ENCODE measurements around the gene ELMO3. TPM values are rescaled to one million over a fixed set of nuclear protein-coding genes. Genes with fewer than 3 reads are reported as not detected.
A peak's percentile ranks its signal among the peaks of the same experiment; 100 is the strongest.

ELMO3 gene
- total and polyA plus RNA-seq, 2 of the 4 experiments (the other 2 are of a cell fraction) = 0.36 to 1.6 TPM

GRCh38 chr16:67161595-67162058 lies 37.3 kb upstream of the ELMO3 start:
- peak overlapping the region; percentile 66 for H3K4me2 ChIP-seq (ENCODE audit: low read depth, low read length)
- H3K4me3 ChIP-seq (ENCODE audit: insufficient read depth, low read depth, low read length) = no peak overlapping the region
- CTCF ChIA-PET = interaction anchor here (0.6 kb wide), 1 partner anchor 11 kb away, joined by 4 read pairs; the partner anchor contains the start of gene B3GNT9

More at GRCh38 chr16:67161595-67162058, 37.3 kb upstream of the ELMO3 start:
- Histone ChIP-seq H4K8ac (ENCODE audit: low read depth in 2 of 2, low read length in 2 of 2) (no peak overlapping the region), H3K27me3 (ENCODE audit: control insufficient read depth, insufficient read depth, low read length) (peaks cover 24% of the 10 kb centered on the region; the same call in 1 of the 2 replicates), H2BK120ac (ENCODE audit: low read depth, low read length) (no peak overlapping the region), H3K14ac (replicated peaks; ENCODE audit: low read depth, low read length) (no peak overlapping the region), H2AK9ac (replicated peaks; ENCODE audit: low read depth, low read length, poor library complexity) (peak overlapping the region; percentile 7), H3K56ac (ENCODE audit: extremely low read depth, insufficient read depth, low read length) (no peak overlapping the region), H2BK5ac (ENCODE audit: low read depth, low read length, poor library complexity, severe bottlenecking) (no peak overlapping the region), H3K23ac (ENCODE audit: low read depth, low read length) (peak overlapping the region; percentile 35; the same call in 1 of the 2 replicates), H3K36me3 (ENCODE audit: control insufficient read depth, insufficient read depth, low read length) (peaks cover 3% of the 10 kb centered on the region; the same call in 1 of the 2 replicates), H3K9me3 (ENCODE audit: control insufficient read depth, insufficient read depth, low read length) (no peaks in the 10 kb centered on the region), H3K4ac (ENCODE audit: low read depth, low read length) (no peak overlapping the region), H3K9ac (ENCODE audit: low read depth, low read length) (no peak overlapping the region), H4K20me1 (ENCODE audit: insufficient read depth, low read length) (peaks cover 10% of the 10 kb centered on the region), H4K5ac (ENCODE audit: low read depth, low read length) (peak overlapping the region; percentile 49; the same call in 1 of the 2 replicates), H2BK20ac (ENCODE audit: low read depth, low read length) (no peak overlapping the region), H3K79me1 (ENCODE audit: low read depth in 1 of 2, low read length in 2 of 2) (peaks cover 10 to 25% of the 10 kb centered on the region in 2 experiments; a peak in 2 of 4 replicates), H2BK15ac (ENCODE audit: low read depth, low read length) (no peak overlapping the region), H2AFZ (replicated peaks; ENCODE audit: low read length, poor library complexity) (peak overlapping the region; percentile 19), H3K9me1 (ENCODE audit: insufficient read depth, low read length) (peaks cover 5% of the 10 kb centered on the region; the same call in 1 of the 2 replicates), H4K91ac (ENCODE audit: insufficient read depth, low read depth, low read length) (no peak overlapping the region), H3K18ac (ENCODE audit: low read depth, low read length) (no peak overlapping the region), H3K4me1 (ENCODE audit: control insufficient read depth, insufficient read depth, low read length) (peaks cover 18% of the 10 kb centered on the region; the same call in 1 of the 2 replicates), H3K27ac (ENCODE audit: insufficient read depth, low read length) (no peak overlapping the region), H2AK5ac (ENCODE audit: low read depth, low read length) (peak overlapping the region; percentile 61; the same call in 1 of the 2 replicates)
- WGBS, 2 experiments (ENCODE audit: extremely low coverage in 2 of 2, insufficient read length in 1 of 2) = 43% methylated on average over 2 of the region's 25 CpGs; no CpG with 5 or more reads in 1 of the 2 experiments
- TF ChIP-seq USF2 (IDR thresholded peaks at IDR 0.05; ENCODE audit: low read depth, low read length) (no peak), RFX5 (IDR thresholded peaks at IDR 0.05; ENCODE audit: low read depth, low read length) (no peak), MAZ (IDR thresholded peaks at IDR 0.05; ENCODE audit: borderline replicate concordance, low read depth, low read length) (no peak), FOS (IDR thresholded peaks at IDR 0.05; ENCODE audit: low read depth, low read length) (no peak), CTCF (conservative IDR thresholded peaks at IDR 0.05; ENCODE audit: low read depth, low read length) (no peak), RAD21 (IDR thresholded peaks at IDR 0.05; ENCODE audit: low read length) (no peak), MXI1 (IDR thresholded peaks at IDR 0.05; ENCODE audit: borderline replicate concordance, low read depth, low read length) (no peak), BHLHE40 (IDR thresholded peaks at IDR 0.05; ENCODE audit: low read depth, low read length) (no peak), NFE2L2 (IDR thresholded peaks at IDR 0.05; ENCODE audit: low read depth, low read length) (no peak), MAFK (IDR thresholded peaks at IDR 0.05; ENCODE audit: low read depth, low read length) (no peak), ELK1 (IDR thresholded peaks at IDR 0.05; ENCODE audit: borderline replicate concordance, low read depth, low read length) (no peak), SMC3 (IDR thresholded peaks at IDR 0.05; ENCODE audit: low read depth, low read length) (no peak), POLR2A (IDR thresholded peaks at IDR 0.05; ENCODE audit: low read depth, low read length) (no peak), RCOR1 (IDR thresholded peaks at IDR 0.05; ENCODE audit: insufficient replicate concordance, low read length) (no peak), CHD1 (IDR thresholded peaks at IDR 0.05; ENCODE audit: low read depth, low read length) (no peak), CEBPB (IDR thresholded peaks at IDR 0.05; ENCODE audit: low read depth, low read length) (no peak)
- BruUV-seq (replicated peaks) = no TSS peak
- in situ Hi-C loops (cut with MboI; ENCODE audit: low sequenced_read_pairs) = no loop called here
- intact Hi-C loops (cut with micrococcal nuclease) = no loop called here
- DNase-seq = no peak
- no peak for ATAC-seq (ENCODE audit: low read depth)
- POLR2A ChIA-PET (ENCODE audit: unreplicated experiment) = no interaction called here
- dilution Hi-C loops (cut with HindIII; ENCODE audit: low sequenced_read_pairs, unreplicated experiment) = no loop called here

All from IMR-90 (cell line).